HCT116 (cell line): ENCODE results near the gene CEP131.

ENCODE experiments used
- CEBPB ChIP-seq: IDR thresholded peaks from 2 replicates; pipeline ENCODE4 v1.6.1; 2012; ENCODE audit warnings: low read depth
- ELF1 ChIP-seq: IDR thresholded peaks from 2 replicates; pipeline ENCODE4 v1.6.1; 2012; ENCODE audit warnings: low read depth, borderline replicate concordance
- FOSL1 ChIP-seq: IDR thresholded peaks from 2 replicates; pipeline ENCODE4 v1.6.1; 2012; ENCODE audit warnings: low read depth
- JUND ChIP-seq: IDR thresholded peaks from 2 replicates; pipeline ENCODE4 v1.6.1; 2012
- POLR2A ChIP-seq: IDR thresholded peaks from 2 replicates; pipeline ENCODE4 v1.7.0; 2011; ENCODE audit warnings: borderline replicate concordance; ENCODE audit not compliant: insufficient read depth, insufficient read length; ENCODE audit errors: extremely low read depth
- RAD21 ChIP-seq: IDR thresholded peaks from 2 replicates; pipeline ENCODE4 v1.6.1; 2012; ENCODE audit warnings: low read depth, mild to moderate bottlenecking
- SRF ChIP-seq: IDR thresholded peaks from 2 replicates; pipeline ENCODE4 v1.6.1; 2012; ENCODE audit warnings: low read depth
- TCF7L2 ChIP-seq: IDR thresholded peaks from 2 replicates; pipeline ENCODE4 v1.7.0; 2011; ENCODE audit warnings: borderline replicate concordance, inconsistent platforms; ENCODE audit not compliant: insufficient read depth, insufficient read length; ENCODE audit errors: extremely low read depth
- TF ChIP-seq, protein P1 (sequence below), 3 experiments: fragments of 200-600 bp in 1 of 3; sonication (generic) in 1 of 3; IDR thresholded peaks in 2 of 3; conservative IDR thresholded peaks in 1 of 3; 2 replicates each; pipeline ENCODE4 v1.5.1; 2012 to 2017; ENCODE audit warnings: low read depth in 2 of 3, low read length in 2 of 3, antibody characterized with exemption in 1 of 3, borderline replicate concordance in 1 of 3, control low read depth in 1 of 3, mild to moderate bottlenecking in 1 of 3, mixed read lengths in 1 of 3, mixed run types in 1 of 3, moderate library complexity in 1 of 3; ENCODE audit not compliant: insufficient read depth in 1 of 3

DNA sequence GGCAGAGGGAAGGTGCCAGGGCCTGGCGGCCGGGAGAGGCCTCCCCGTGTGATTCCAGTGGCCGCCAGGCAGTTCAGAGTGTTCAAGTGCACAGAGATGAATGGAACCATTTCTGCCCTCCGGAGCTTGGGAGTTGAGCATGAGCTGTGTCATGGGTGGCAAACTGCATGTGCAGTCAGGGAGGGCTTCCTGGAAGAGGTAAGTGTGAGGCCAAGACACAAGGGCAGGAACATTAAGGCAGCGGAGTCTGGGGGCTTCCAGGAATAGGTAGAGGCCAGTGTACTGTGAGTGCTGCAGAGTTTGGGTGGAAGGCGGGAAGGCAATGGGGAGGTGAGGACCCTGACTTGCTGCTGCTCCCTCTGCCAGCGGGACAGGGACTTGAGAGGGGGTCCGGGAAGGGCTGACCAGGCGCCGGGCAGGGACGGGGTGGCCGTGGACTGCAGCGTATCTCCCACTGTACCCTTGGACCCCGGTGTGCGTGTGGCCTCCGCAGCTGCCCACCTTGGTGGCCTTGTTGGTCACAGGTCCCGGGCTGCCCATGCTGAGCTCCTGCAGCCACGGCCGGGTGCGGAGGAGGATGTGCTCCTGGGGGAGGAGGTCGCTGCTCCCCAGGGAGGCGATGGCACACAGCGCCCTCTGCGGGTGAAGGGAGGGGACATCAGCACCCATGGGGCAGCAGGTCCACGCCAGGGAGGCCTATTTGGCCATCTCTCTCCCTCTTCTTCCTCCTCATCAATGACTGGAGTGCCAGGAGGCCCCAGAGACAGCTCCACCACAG is 7.5 kb upstream of the CEP131 start:
- TF ChIP-seq SRF (no peak), JUND (no peak), POLR2A (no peak), TCF7L2 (no peak), ELF1 (no peak), FOSL1 (no peak), RAD21 (no peak), CEBPB (no peak)
- TF ChIP-seq, protein P1, sequence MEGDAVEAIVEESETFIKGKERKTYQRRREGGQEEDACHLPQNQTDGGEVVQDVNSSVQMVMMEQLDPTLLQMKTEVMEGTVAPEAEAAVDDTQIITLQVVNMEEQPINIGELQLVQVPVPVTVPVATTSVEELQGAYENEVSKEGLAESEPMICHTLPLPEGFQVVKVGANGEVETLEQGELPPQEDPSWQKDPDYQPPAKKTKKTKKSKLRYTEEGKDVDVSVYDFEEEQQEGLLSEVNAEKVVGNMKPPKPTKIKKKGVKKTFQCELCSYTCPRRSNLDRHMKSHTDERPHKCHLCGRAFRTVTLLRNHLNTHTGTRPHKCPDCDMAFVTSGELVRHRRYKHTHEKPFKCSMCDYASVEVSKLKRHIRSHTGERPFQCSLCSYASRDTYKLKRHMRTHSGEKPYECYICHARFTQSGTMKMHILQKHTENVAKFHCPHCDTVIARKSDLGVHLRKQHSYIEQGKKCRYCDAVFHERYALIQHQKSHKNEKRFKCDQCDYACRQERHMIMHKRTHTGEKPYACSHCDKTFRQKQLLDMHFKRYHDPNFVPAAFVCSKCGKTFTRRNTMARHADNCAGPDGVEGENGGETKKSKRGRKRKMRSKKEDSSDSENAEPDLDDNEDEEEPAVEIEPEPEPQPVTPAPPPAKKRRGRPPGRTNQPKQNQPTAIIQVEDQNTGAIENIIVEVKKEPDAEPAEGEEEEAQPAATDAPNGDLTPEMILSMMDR (IDR thresholded peaks at IDR 0.05 in 2 of 3, conservative IDR thresholded peaks at IDR 0.05 in 1 of 3; ENCODE audit: borderline replicate concordance in 1 of 3, insufficient read depth in 1 of 3, low read depth in 2 of 3, low read length in 2 of 3), result peak in 2 of 3 experiments; percentile 85 to 87; a peak in 5 of 6 replicates
